HG02884 (cell line): ENCODE results near the gene DNER.
"Not testable (repeated sequence)": the region's sequence is repeated elsewhere in the genome, so short reads cannot be mapped to it uniquely, and the experiment has no call there.

Experiments used
- ATAC-seq: cut with Tn5 transposase; IDR thresholded peaks from one replicate; pipeline ENCODE4 v1.9.1; 2021; ENCODE audit warnings: mild to moderate bottlenecking, moderate library complexity; ENCODE audit not compliant: unreplicated experiment

The DNER gene

GRCh38 chr2:229348128-229348527, 366.2 kb downstream of the DNER start:
- ATAC-seq, result no peak

- no peak for ATAC-seq
Observed at GRCh38 chr2:229346816-229347540, 367.4 kb downstream of the DNER start.

GRCh38 chr2:229344955-229345354, 369.4 kb downstream of the DNER start:
- no peak for ATAC-seq

- no peak for ATAC-seq
Observed at GRCh38 chr2:229344151-229344551, 370.2 kb downstream of the DNER start.

GRCh38 chr2:229343661-229344060, 370.7 kb downstream of the DNER start:
- ATAC-seq, result no peak

- ATAC-seq, result no peak
Observed at GRCh38 chr2:229342376-229342775, 372.0 kb downstream of the DNER start.

- no peak for ATAC-seq
Observed at GRCh38 chr2:229340086-229340760, 374.1 kb downstream of the DNER start.

GRCh38 chr2:229339618-229340017, 374.7 kb downstream of the DNER start:
- ATAC-seq, result no peak

- not testable (repeated sequence) for ATAC-seq
Observed at GRCh38 chr2:229339171-229339570, 375.2 kb downstream of the DNER start.

- ATAC-seq, result no peak
Observed at GRCh38 chr2:229335877-229336346, 378.4 kb downstream of the DNER start.

GRCh38 chr2:229335330-229335729, 379.0 kb downstream of the DNER start:
- ATAC-seq, result no peak

GRCh38 chr2:229330952-229331351, 383.4 kb downstream of the DNER start:
- no peak for ATAC-seq

- no peak for ATAC-seq
Observed at GRCh38 chr2:229319558-229319957, 394.8 kb downstream of the DNER start.

GRCh38 chr2:229314117-229314516, 400.2 kb downstream of the DNER start:
- no peak for ATAC-seq

- no peak for ATAC-seq
Observed at GRCh38 chr2:229313591-229313990, 400.8 kb downstream of the DNER start.
